Panc1 (cell line): ENCODE results near the gene INPP5B. TPM values are rescaled to one million over a fixed set of nuclear protein-coding genes. Genes with fewer than 3 reads are reported as not detected.

Source experiments
- ATAC-seq: fragments of 200-7000 bp; cut with Tn5 transposase; 2 replicates; pipeline ENCODE4 v1.9.1; 2020; ENCODE audit warnings: mild to moderate bottlenecking, moderate library complexity
- BruUV-seq: library from RNA; stranded (reverse); fragments of 400-500 nt; replicated peaks from 2 replicates; lab custom pipeline; 2021; lab: Mats Ljungman, UMichigan
- CTCF ChIA-PET: fragments of 300-600 bp; sonication (Branson Sonifier 250); formaldehyde crosslinking; loops from one replicate; lab custom pipeline; 2022; ENCODE audit warnings: antibody characterized with exemption; lab: Charles Lee
- POLR2A ChIA-PET: fragments of 300-600 bp; sonication (Branson Sonifier 250); formaldehyde crosslinking; loops from one replicate; lab custom pipeline; 2022; ENCODE audit warnings: antibody characterized with exemption; lab: Charles Lee
- DNase-seq: peaks from one replicate; pipeline ENCODE4 v3.0.0-alpha.2; 2010; ENCODE audit warnings: low read depth, low spot score
- H3K27ac ChIP-seq: 2 replicates; pipeline ENCODE4 v1.5.1; 2011; ENCODE audit warnings: mild to moderate bottlenecking, low read length, inconsistent platforms
- H3K27me3 ChIP-seq: fragments of 200-500 bp; sonication (Bioruptor generic); 2 replicates; pipeline ENCODE4 v1.6.0; 2014; ENCODE audit warnings: low read length, inconsistent platforms; ENCODE audit not compliant: control insufficient read depth, insufficient read depth
- H3K36me3 ChIP-seq: fragments of 200-500 bp; sonication (Bioruptor generic); 2 replicates; pipeline ENCODE4 v1.5.1; 2014; ENCODE audit warnings: inconsistent platforms, mild to moderate bottlenecking, low read length, moderate library complexity; ENCODE audit not compliant: control insufficient read depth, insufficient read depth
- H3K4me1 ChIP-seq: 2 replicates; pipeline ENCODE4 v1.5.1; 2011; ENCODE audit warnings: inconsistent platforms, mild to moderate bottlenecking, low read length, moderate library complexity; ENCODE audit not compliant: control insufficient read depth, insufficient read depth
- H3K4me3 ChIP-seq, 2 experiments: 2 replicates each; pipeline ENCODE4 v1.5.1; 2011 to 2012; ENCODE audit warnings: low read depth in 2 of 2, low read length in 2 of 2, mild to moderate bottlenecking in 2 of 2, inconsistent platforms in 1 of 2, moderate library complexity in 1 of 2
- H3K9me3 ChIP-seq: fragments of 200-500 bp; sonication (Bioruptor generic); 2 replicates; pipeline ENCODE4 v1.5.1; 2014; ENCODE audit warnings: low read depth, mild to moderate bottlenecking, inconsistent platforms, low read length, moderate library complexity; ENCODE audit not compliant: control insufficient read depth, insufficient read depth
- CTCF ChIP-seq: fragments of 450-650 bp; IDR thresholded peaks from 2 replicates; pipeline ENCODE4 v1.5.1; 2017; ENCODE audit warnings: mild to moderate bottlenecking
- POLR2AphosphoS5 ChIP-seq: IDR thresholded peaks from 2 replicates; pipeline ENCODE4 v1.6.1; 2012; ENCODE audit warnings: mild to moderate bottlenecking, low read depth, low read length, moderate library complexity
- REST ChIP-seq, 2 experiments: IDR thresholded peaks; 2 replicates each; pipeline ENCODE4 v1.6.1; 2011 to 2012; ENCODE audit warnings: low read depth in 2 of 2, control low read depth in 1 of 2, low read length in 1 of 2, mild to moderate bottlenecking in 1 of 2, moderate library complexity in 1 of 2; ENCODE audit not compliant: insufficient read depth in 1 of 2
- SIN3A ChIP-seq: IDR thresholded peaks from 2 replicates; pipeline ENCODE4 v1.6.1; 2012; ENCODE audit warnings: low read depth, mild to moderate bottlenecking, low read length, moderate library complexity, borderline replicate concordance; ENCODE audit not compliant: insufficient read depth
- TCF7L2 ChIP-seq: IDR thresholded peaks from 2 replicates; pipeline ENCODE4 v1.6.1; 2011; ENCODE audit warnings: mild to moderate bottlenecking, low read depth, low read length, inconsistent platforms
- in situ Hi-C: cut with HindIII; loops from 2 replicates; pipeline ENCODE4 v1.10.0; 2016; ENCODE audit warnings: low sequenced_read_pairs, low pct_unique_long_range_greater_than_20kb
- intact Hi-C: fragments of 100-400 bp; cut with micrococcal nuclease; formaldehyde crosslinking; loops from one replicate; pipeline ENCODE4 v1.10.0; 2022; ENCODE audit not compliant: unreplicated experiment
- total RNA-seq: library from RNA; stranded (reverse); gene quantifications from one replicate; pipeline ENCODE4 v1.2.1, GENCODE V29; 2021; ENCODE audit not compliant: unreplicated experiment

Gene INPP5B
- total RNA-seq, 1 experiment from 2014 or later = 17.7 TPM

GRCh38 chr1:37926038-37926924 lies 20.6 kb downstream of the INPP5B start:
- DNase-seq = no peak
- in situ Hi-C loops = no loop called here
- no TSS peak for BruUV-seq
- H3K27me3 ChIP-seq = no peaks in the 10 kb centered on the region
- no peak overlapping the region for H3K27ac ChIP-seq
- peaks cover 12% of the 10 kb centered on the region for H3K4me1 ChIP-seq
- no peaks in the 10 kb centered on the region for H3K36me3 ChIP-seq
- no peak for TF ChIP-seq CTCF
- TF ChIP-seq REST (IDR thresholded peaks at IDR 0.05; ENCODE audit: insufficient read depth in 1 of 2, low read depth in 2 of 2, low read length in 1 of 2) = no peak
- no peak for TF ChIP-seq SIN3A
- no peak for TF ChIP-seq TCF7L2
- TF ChIP-seq POLR2AphosphoS5 = no peak
- ChIA-PET POLR2A (no interaction called here), CTCF (no interaction called here)
- intact Hi-C loops = no loop called here
- ATAC-seq = no peak
- no peaks in the 10 kb centered on the region for H3K9me3 ChIP-seq
- H3K4me3 ChIP-seq = no peak overlapping the region

- no peak for DNase-seq
- POLR2A ChIA-PET = no interaction called here
- intact Hi-C loops = no loop called here
- BruUV-seq = no TSS peak
- no peaks in the 10 kb centered on the region for H3K9me3 ChIP-seq
- in situ Hi-C loops = no loop called here
- no peak overlapping the region for H3K27ac ChIP-seq
- no peaks in the 10 kb centered on the region for H3K36me3 ChIP-seq
- peaks cover 3% of the 10 kb centered on the region; the same call in 1 of the 2 replicates for H3K4me1 ChIP-seq
- no peak for TF ChIP-seq POLR2AphosphoS5
- TF ChIP-seq REST (IDR thresholded peaks at IDR 0.05; ENCODE audit: insufficient read depth in 1 of 2, low read depth in 2 of 2, low read length in 1 of 2) = no peak
- no peak for TF ChIP-seq TCF7L2
- no peak for TF ChIP-seq SIN3A
- TF ChIP-seq CTCF = no peak
- no peak for ATAC-seq
- H3K27me3 ChIP-seq = no peaks in the 10 kb centered on the region
- CTCF ChIA-PET = no interaction called here
- H3K4me3 ChIP-seq = no peak overlapping the region
Observed at GRCh38 chr1:37925316-37925715, 21.5 kb downstream of the INPP5B start.
